Activated CD4-positive, alpha-beta T cell treated with anti-CD3 and anti-CD28 coated beads, Interleukin-2, amount 50 U/mL, for 4 hours (primary cell): ENCODE data around the gene OPCML.

Source experiments
- DNase-seq, 2 experiments: peaks; one replicate each; pipeline ENCODE4 v3.0.0-alpha.2; 2020

OPCML gene

GRCh38 chr11:132913295-132913694 lies 619.0 kb downstream of the OPCML start:
- DNase-seq, result no peak

GRCh38 chr11:132911186-132911585 lies 621.1 kb downstream of the OPCML start:
- no peak for DNase-seq

GRCh38 chr11:132910011-132910760 lies 622.1 kb downstream of the OPCML start:
- no peak for DNase-seq

GRCh38 chr11:132909021-132909606 lies 623.2 kb downstream of the OPCML start:
- no peak for DNase-seq

GRCh38 chr11:132908414-132908810 lies 623.9 kb downstream of the OPCML start:
- DNase-seq, result no peak

- no peak for DNase-seq
Observed at GRCh38 chr11:132907651-132908413, 624.5 kb downstream of the OPCML start.

- DNase-seq, result no peak
Observed at GRCh38 chr11:132904607-132905006, 627.7 kb downstream of the OPCML start.

- DNase-seq, result no peak
Observed at GRCh38 chr11:132904091-132904490, 628.2 kb downstream of the OPCML start.

GRCh38 chr11:132901638-132902471 lies 630.4 kb downstream of the OPCML start:
- no peak for DNase-seq

- DNase-seq, result no peak
Observed at GRCh38 chr11:132898676-132899075, 633.6 kb downstream of the OPCML start.

- DNase-seq, result no peak
Observed at GRCh38 chr11:132898021-132898420, 634.3 kb downstream of the OPCML start.

- no peak for DNase-seq
Observed at GRCh38 chr11:132895340-132895739, 637.0 kb downstream of the OPCML start.

GRCh38 chr11:132894606-132895005 lies 637.7 kb downstream of the OPCML start:
- DNase-seq, result no peak

- no peak for DNase-seq
Observed at GRCh38 chr11:132892876-132893275, 639.4 kb downstream of the OPCML start.

GRCh38 chr11:132888226-132888625 lies 644.1 kb downstream of the OPCML start:
- no peak for DNase-seq

GRCh38 chr11:132886335-132886734 lies 646.0 kb downstream of the OPCML start:
- no peak for DNase-seq

GRCh38 chr11:132883241-132883640 lies 649.1 kb downstream of the OPCML start:
- no peak for DNase-seq

GRCh38 chr11:132881622-132882021 lies 650.7 kb downstream of the OPCML start:
- DNase-seq, result no peak

- DNase-seq, result no peak
Observed at GRCh38 chr11:132878111-132878510, 654.2 kb downstream of the OPCML start.

- DNase-seq, result no peak
Observed at GRCh38 chr11:132876705-132877104, 655.6 kb downstream of the OPCML start.

- no peak for DNase-seq
Observed at GRCh38 chr11:132876239-132876638, 656.1 kb downstream of the OPCML start.

GRCh38 chr11:132874638-132875037 lies 657.7 kb downstream of the OPCML start:
- no peak for DNase-seq

GRCh38 chr11:132873841-132874240 lies 658.5 kb downstream of the OPCML start:
- DNase-seq, result no peak
